Nephron progenitor cell (in vitro differentiated cells): ENCODE results near the gene TMEM250.
A peak's percentile ranks its signal among the peaks of the same experiment; 100 is the strongest.

ENCODE experiments used
- DNase-seq: peaks from one replicate; pipeline ENCODE4 v3.0.0; 2021
- H3K27ac Mint-ChIP-seq: 2 replicates; pipeline ENCODE4 v1.8.0; 2021; ENCODE audit warnings: mild to moderate bottlenecking, moderate library complexity, mixed read lengths
- H3K27me3 Mint-ChIP-seq: 2 replicates; pipeline ENCODE4 v1.8.0; 2021; ENCODE audit warnings: mild to moderate bottlenecking, low read depth, mixed read lengths; ENCODE audit not compliant: poor library complexity
- H3K36me3 Mint-ChIP-seq: 2 replicates; pipeline ENCODE4 v1.8.0; 2021; ENCODE audit warnings: low read depth, mixed read lengths
- H3K4me1 Mint-ChIP-seq: 2 replicates; pipeline ENCODE4 v1.8.0; 2021; ENCODE audit warnings: mixed read lengths
- H3K4me3 Mint-ChIP-seq: 2 replicates; pipeline ENCODE4 v1.8.0; 2021; ENCODE audit warnings: mild to moderate bottlenecking, moderate library complexity, mixed read lengths
- H3K9me3 Mint-ChIP-seq: 2 replicates; pipeline ENCODE4 v1.8.0; 2021; ENCODE audit warnings: mild to moderate bottlenecking, moderate library complexity, mixed read lengths
- CTCF ChIP-seq: fragments of 200-600 bp; sonication (generic); IDR thresholded peaks from 2 replicates; pipeline ENCODE4 v1.5.0; 2021; ENCODE audit warnings: antibody characterized with exemption

Gene TMEM250

DNA sequence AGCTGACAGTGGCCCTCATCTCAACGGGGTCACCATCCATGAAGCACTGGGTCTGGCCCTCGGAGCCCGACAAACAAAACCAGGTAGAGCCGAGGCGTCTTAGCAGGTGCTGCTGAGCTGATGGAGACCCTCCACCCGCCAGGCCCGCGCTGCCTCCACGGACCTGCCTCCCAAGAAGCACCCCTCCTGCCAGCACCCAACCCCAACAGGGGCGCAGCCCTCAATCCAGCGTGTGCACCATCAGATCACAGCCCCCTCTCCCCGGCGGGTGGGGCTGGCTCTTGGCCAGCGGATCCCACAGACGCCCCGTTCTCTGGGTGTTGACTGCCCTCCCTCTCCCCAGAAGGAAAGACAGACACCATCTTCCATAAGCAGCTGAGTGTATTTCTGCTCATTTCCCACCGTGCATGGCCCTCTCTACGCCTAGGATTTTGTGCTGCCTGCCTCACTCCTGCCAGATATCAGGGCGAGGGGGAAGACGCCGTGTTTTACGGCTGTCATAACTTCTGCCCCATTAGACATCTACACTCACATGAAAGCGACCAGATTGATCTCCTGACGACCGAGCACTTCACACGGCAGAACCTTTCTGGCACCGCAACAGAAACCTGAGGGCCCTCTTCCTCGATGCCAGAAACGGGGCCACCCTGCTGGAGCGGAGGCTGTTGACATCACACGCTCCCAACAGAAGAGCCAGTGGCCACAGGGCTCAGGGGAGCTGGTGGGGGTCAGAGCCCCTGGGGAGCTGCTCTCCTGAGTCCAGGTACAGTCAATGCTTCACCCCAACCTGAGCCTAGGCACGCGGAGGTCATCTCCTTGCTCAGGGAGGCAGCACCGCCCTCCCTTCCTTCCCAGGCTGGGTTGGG lies 35.9 kb downstream of the TMEM250 start:
- no peaks in the 10 kb centered on the region for H3K27me3 Mint-ChIP-seq
- no peak for DNase-seq
- no peaks in the 10 kb centered on the region for H3K36me3 Mint-ChIP-seq
- H3K4me3 Mint-ChIP-seq = no peak overlapping the region
- H3K9me3 Mint-ChIP-seq = no peaks in the 10 kb centered on the region
- TF ChIP-seq CTCF = no peak
- peaks cover 34% of the 10 kb centered on the region for H3K4me1 Mint-ChIP-seq
- H3K27ac Mint-ChIP-seq = peak overlapping the region; percentile 30

DNA sequence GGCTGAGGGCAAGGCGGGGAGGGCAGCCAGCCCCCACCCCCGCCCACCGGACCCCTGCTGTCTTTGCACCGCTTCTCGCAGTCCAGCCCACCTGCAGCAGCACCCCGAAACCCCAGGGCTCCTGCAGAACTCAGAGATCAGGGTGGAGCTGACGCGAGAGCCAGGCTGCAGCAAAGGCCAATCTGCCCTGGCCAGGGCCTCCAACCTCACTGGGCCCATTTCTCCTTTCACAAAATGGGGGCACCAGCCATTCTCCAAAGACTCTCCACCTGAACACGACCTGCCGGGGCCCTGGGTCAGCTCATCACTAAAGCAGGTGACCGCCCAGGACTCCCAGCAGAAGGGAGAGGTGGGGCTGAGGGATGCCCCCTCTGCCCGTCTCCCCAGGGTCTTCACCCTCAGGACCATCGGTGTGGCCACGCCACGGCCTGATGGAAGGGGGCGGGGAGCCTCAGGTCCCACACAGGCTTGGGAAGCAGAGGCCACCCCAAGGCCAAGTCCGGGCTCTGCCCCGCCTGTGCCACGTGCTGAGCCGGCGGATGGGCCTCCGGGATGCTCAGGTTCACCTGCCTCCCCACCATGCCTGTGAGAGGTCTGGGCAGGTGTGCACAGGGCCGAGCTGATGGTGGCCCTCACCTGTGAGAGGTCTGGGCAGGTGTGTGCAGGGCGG lies 36.7 kb downstream of the TMEM250 start:
- DNase-seq = no peak
- TF ChIP-seq CTCF = no peak
- Mint-ChIP-seq H3K4me1 (peaks cover 34% of the 10 kb centered on the region), H3K4me3 (no peak overlapping the region), H3K27me3 (peaks cover 2% of the 10 kb centered on the region), H3K9me3 (no peaks in the 10 kb centered on the region), H3K27ac (no peak overlapping the region), H3K36me3 (no peaks in the 10 kb centered on the region)

DNA sequence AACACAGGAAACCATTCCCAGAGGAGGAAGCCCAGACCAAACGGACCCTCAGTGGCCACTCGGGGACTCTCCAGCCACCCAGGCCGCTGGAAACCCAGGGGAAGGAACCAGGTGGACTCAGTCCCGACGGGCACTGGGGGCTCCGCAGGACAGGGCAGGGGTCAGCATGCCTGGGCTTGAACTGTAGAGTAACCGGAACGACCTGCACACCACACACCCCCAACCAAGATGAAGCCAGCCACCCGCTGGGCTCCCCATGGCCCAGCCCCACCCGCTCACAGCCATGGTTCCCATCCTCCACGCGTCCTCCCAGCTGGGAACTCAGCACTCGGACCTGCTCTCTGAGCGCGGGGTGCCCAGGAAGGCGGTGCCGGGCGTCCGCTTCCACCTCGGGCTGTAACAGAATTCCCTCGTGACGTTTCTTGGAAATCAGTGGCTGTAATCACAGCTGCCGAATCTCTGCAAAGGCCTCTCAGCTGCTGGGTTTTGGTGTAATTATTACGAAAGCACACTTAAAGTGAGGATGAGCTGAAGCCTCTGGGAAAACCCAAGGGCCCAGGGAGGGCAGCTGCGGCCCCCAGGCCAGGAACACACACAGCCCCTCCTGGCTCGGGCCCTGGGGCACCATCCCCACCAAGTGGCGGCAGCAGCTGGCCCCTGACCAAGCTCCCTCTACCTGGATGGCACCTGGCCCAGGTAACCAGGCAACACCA lies 37.4 kb downstream of the TMEM250 start:
- H3K27ac Mint-ChIP-seq = no peak overlapping the region
- peaks cover 4% of the 10 kb centered on the region for H3K27me3 Mint-ChIP-seq
- H3K4me3 Mint-ChIP-seq = no peak overlapping the region
- no peak for TF ChIP-seq CTCF
- no peaks in the 10 kb centered on the region for H3K36me3 Mint-ChIP-seq
- peaks cover 29% of the 10 kb centered on the region for H3K4me1 Mint-ChIP-seq
- no peak for DNase-seq
- no peaks in the 10 kb centered on the region for H3K9me3 Mint-ChIP-seq

DNA sequence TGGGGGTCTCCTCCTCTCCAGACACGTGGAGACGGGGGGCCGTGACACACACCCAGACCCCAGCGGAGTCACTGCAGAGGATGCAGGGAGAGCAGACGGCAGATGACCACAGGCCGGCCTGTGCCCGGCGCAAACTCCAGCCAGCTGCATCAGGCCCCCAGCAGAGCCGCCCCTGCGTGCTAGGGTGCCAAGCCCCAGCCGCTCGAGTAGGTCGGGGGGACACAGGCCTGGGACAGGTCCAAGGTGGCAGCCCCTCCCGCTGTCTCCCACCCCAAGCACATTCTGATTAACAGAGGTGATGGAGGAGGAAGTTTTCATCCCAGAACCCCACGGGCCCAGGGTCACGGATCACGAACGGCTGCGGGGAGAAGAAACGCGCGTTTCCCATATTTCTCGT lies 38.0 kb downstream of the TMEM250 start:
- H3K9me3 Mint-ChIP-seq = no peaks in the 10 kb centered on the region
- DNase-seq = no peak
- no peak overlapping the region for H3K4me3 Mint-ChIP-seq
- no peak overlapping the region for H3K27ac Mint-ChIP-seq
- TF ChIP-seq CTCF = no peak
- peaks cover 4% of the 10 kb centered on the region for H3K27me3 Mint-ChIP-seq
- H3K36me3 Mint-ChIP-seq = no peaks in the 10 kb centered on the region
- peaks cover 34% of the 10 kb centered on the region for H3K4me1 Mint-ChIP-seq

DNA sequence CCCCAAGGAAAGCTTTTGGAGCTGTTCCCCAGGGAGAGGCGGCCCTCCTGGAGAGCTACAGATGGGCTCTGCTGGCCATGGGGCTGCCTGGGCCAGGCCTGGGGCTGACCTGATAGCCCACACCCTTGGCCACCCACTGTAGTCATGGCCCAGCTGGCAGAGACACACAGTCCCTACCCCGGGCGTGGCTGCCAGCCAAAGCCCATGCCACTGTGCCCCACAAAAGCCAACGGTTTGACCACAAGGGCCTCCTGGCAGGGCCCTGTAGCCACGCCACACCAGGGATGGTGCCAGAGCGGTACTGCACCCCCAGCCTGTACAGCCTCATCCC lies 38.8 kb downstream of the TMEM250 start:
- H3K4me3 Mint-ChIP-seq = no peak overlapping the region
- peaks cover 4% of the 10 kb centered on the region for H3K27me3 Mint-ChIP-seq
- peaks cover 34% of the 10 kb centered on the region for H3K4me1 Mint-ChIP-seq
- TF ChIP-seq CTCF = no peak
- no peaks in the 10 kb centered on the region for H3K9me3 Mint-ChIP-seq
- no peaks in the 10 kb centered on the region for H3K36me3 Mint-ChIP-seq
- H3K27ac Mint-ChIP-seq = no peak overlapping the region
- DNase-seq = no peak
